ENCODE results near the gene GABRG3.

Gene GABRG3

GRCh38 chr15:27254801-27255200 lies 283.8 kb downstream of the GABRG3 start:
- DNase-seq, result no peak

DNA sequence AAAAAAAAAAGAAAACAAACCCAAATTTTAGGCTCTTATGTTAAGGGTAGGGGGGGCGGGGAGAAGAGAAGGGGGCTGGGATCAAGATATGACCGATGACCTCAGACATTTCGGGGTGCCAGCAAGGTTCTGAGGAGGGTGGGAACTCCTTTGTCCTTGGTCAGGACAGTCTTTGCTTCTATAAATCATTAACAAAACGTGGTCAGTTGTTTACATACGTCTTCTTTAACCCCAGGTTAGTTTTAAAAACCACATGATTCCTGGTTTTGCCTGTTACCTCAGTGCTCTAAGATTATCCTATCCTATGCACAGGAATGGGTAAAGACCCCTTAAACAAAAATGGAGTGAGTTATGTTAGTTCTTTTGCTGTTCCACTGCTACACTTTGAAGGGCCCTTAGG lies 285.5 kb downstream of the GABRG3 start:
- DNase-seq, result no peak

- DNase-seq, result no peak
Measured at GRCh38 chr15:27258287-27258686, 287.3 kb downstream of the GABRG3 start.

DNA sequence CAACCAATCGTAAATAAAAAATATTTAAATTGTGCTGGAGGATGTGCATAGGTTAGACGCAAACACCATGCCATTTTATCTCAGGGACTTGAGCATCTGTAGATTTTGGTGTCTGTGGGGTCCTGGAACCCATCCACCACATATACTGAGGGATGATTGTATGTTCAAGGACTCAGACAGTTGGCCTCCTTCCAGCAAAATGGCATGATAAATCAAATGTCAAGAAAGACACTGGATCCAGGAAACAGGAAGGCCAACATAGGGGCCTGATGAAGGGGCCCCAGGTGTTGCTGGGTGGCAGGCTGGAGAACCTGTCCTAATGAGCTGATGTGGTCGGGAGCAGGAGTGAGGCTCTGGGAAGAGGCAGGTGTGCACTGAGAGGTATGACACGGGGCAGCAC lies 289.5 kb downstream of the GABRG3 start:
- no peak for DNase-seq

- DNase-seq, result no peak
Measured at GRCh38 chr15:27268923-27269322, 297.9 kb downstream of the GABRG3 start.

DNA sequence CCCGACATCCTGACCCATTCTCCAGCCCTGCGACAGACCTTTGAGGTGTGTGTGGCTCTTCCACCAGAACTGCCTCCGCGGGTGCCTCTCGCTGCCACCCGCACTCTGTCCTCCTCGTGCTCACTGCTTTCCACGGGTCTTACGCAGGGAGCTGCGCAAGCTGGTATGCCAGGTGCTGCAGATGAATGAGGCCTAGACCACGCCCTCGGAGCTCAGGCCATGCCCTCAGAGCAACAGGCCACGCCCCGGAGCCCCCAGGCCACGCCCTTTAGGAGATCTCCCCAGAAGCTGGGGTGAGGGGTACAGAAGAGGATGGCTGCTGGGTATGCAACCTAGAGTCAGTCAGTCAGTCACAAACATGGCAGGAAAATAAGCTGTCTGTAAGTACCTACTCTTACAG lies 300.3 kb downstream of the GABRG3 start:
- DNase-seq, result no peak

- DNase-seq, result no peak
Measured at GRCh38 chr15:27272427-27272826, 301.4 kb downstream of the GABRG3 start.

DNA sequence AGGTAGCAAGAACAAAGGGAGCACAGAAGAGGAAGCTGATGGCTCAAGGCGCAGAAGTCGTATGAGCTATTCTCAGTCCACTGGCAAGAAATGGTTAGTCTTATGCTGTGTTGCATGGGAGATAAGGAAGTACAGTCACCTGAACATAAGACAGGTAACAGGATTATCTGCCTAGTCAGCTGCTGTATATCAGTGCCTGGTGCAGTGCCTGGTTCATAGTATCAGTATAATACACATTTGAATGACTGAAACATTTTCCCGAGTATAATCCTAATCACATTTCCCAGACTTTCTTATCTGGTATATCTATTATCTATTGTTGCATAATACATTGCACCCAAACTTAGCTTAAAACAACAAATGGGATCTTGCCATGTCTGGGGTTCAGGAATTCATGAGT lies 302.5 kb downstream of the GABRG3 start:
- no peak for DNase-seq

- no peak for DNase-seq
Measured at GRCh38 chr15:27278761-27279160, 307.8 kb downstream of the GABRG3 start.

DNA sequence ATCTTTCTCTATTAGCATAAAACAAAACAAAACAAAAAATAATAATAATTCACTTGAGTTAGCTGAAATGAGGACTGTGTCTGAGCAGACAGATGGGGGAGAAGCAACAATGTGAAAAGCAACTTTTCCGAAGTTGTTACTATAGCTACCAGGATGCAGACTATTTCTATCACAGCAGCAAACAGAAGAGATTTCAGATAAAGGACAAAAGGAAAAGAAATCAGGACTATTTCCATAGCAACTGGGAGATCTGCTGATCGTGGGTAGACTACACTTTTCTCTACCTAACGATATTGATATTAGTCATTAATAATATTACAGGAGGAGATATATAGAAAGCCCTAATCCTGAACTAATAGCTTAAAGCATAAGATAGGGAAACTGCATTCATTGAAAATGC lies 321.7 kb downstream of the GABRG3 start:
- DNase-seq, result no peak

- no peak for DNase-seq
Measured at GRCh38 chr15:27293607-27294006, 322.6 kb downstream of the GABRG3 start.

DNA sequence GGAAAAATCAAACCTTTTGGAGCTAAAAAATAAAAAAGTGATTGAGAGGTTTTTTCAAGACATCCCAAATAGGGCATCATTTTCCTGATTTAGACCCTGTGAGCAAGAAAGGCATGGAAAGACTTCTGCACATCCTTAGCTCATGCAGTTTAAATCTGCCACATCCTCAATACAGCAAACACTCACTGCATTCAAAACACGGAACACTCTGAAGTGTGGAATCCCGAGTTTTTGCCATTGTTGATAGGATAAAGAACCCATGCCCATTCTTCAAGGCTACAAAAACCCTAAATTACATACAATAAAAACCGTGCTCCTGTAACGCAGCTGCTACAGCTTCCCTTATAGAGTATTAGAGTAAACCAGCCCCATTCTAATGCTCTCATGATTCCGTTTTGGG lies 346.8 kb downstream of the GABRG3 start:
- no peak for DNase-seq

- DNase-seq, result no peak
Measured at GRCh38 chr15:27323801-27324200, 352.8 kb downstream of the GABRG3 start.

DNA sequence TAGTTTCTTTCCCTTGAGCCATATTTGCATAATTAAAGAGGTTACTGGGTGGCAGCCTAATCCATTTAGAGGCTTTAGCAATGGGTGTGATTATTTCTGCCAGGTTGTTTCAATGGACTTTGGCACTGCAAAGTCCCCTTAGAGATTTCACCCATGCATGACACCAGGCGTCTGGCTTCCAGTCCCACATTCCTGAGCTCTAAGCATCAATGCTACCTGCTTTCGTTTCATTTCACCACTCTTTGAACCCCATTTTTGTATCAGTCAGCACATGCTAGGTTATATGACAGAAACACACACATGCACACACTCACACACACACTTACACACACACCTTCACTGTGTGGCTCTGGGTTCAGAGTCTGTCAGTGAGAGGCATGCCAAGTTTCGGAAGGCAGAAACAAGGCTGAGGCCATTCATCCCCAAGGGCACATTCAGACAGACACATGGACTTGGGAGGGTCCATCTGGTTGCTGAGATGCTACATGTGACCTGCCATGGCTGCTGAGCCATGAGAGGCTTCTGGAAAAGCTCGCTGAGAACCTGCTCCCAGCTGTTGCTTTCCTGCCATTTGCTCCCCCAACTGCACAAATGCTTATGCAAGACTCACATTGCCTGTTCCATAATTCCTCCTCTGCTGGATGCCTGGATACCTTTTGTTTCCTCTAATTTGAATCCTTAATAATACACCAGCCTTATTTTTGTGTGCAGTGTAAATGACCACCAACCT lies 354.1 kb downstream of the GABRG3 start:
- DNase-seq, result no peak

- no peak for DNase-seq
Measured at GRCh38 chr15:27327467-27328025, 356.6 kb downstream of the GABRG3 start.

GRCh38 chr15:27328186-27328585 lies 357.2 kb downstream of the GABRG3 start:
- no peak for DNase-seq

GRCh38 chr15:27328608-27329007 lies 357.6 kb downstream of the GABRG3 start:
- no peak for DNase-seq

DNA sequence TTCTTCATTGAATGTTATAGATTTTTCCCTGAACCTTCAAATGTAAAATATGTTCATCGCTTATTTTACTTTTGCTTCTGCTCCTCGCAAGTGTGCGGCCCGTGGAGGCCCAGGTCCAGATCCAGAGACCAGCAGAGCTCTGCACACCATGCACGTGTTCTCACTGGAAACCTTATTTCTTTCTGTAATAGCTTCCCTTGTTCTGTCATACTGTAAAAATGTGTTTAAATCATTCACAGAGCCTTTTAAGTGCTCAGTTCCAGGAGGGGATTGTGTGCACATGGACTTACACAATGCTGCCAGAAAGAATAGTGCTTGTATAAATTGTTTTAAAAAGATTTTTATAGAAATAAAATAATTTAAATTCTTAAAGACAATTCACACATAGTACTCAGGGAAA lies 359.3 kb downstream of the GABRG3 start:
- no peak for DNase-seq

GRCh38 chr15:27336676-27337075 lies 365.7 kb downstream of the GABRG3 start:
- no peak for DNase-seq

- DNase-seq, result no peak
Measured at GRCh38 chr15:27339138-27339537, 368.2 kb downstream of the GABRG3 start.

DNA sequence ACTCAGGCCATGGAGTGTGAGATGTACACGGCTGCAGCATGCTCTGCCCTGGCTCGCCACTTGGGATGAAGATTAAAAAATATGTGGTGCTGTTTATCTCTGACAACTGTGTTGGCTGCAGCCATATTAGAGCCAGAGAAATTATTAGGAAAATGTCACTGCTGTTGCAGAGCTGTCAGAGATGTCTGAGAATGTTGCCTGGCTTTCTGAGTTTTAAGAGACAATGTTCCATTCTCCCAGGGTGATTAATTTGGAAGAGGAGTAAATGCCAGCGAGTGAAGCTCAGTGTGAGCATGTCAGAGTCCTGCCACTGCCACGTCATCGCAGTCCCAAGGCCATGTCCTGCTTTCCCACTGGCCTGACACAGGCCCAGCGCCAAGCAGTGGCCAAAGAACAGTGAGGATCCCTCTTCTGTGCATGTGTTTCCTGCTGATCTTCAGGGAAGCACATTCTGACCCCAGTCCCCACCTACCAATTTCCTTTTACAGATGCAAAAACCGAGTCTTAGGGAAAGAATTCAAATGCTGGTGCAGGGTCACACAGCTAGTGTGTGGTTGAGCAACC lies 370.9 kb downstream of the GABRG3 start:
- DNase-seq, result no peak

- DNase-seq, result no peak
Measured at GRCh38 chr15:27342991-27343390, 372.0 kb downstream of the GABRG3 start.

- DNase-seq, result no peak
Measured at GRCh38 chr15:27352136-27352535, 381.2 kb downstream of the GABRG3 start.

DNA sequence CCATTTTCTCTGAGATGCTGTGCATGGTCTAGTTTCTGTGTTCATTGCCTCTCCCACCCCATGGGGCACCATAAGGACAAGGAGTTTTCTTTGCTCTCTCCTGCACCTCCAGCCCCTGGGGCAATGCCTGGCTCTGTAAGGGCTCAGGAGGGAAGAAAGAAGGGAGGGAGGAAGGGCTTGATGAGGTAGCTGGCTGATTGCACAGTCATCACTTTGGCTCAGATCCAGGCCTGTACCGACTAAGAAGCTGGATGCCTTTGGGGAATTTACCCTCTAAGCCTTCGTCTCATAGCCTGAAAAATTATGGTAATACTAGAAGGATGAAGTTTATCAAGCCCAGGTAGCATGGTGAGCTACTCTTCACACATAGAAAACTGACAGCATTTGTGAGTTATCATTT lies 382.9 kb downstream of the GABRG3 start:
- DNase-seq, result peak; percentile 46
